HG03064 (cell line): ENCODE results near the gene TLR6.

Experiments
- ATAC-seq: cut with Tn5 transposase; IDR thresholded peaks from one replicate; pipeline ENCODE4 v1.9.1; 2021; ENCODE audit warnings: low read depth; ENCODE audit not compliant: unreplicated experiment

TLR6 gene

DNA sequence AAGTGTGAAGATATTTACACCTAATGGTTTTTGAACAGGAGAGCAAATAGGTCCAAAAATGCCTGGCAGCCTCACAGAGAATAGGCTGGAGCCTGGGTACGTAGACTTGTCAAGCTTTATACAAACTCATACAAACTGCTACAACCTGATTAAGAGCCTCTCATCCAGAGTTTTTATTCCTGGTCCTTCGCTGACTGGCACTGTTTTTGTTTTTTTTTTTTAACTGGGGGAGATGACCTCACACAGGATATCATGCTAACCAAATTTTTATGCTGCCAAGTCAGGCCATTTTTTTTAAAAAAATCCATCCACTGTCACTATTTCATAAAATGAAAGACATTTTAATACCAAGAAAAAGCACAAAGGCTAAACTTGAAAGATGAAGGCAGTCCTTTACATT lies 12.9 kb upstream of the TLR6 start:
- no peak for ATAC-seq

DNA sequence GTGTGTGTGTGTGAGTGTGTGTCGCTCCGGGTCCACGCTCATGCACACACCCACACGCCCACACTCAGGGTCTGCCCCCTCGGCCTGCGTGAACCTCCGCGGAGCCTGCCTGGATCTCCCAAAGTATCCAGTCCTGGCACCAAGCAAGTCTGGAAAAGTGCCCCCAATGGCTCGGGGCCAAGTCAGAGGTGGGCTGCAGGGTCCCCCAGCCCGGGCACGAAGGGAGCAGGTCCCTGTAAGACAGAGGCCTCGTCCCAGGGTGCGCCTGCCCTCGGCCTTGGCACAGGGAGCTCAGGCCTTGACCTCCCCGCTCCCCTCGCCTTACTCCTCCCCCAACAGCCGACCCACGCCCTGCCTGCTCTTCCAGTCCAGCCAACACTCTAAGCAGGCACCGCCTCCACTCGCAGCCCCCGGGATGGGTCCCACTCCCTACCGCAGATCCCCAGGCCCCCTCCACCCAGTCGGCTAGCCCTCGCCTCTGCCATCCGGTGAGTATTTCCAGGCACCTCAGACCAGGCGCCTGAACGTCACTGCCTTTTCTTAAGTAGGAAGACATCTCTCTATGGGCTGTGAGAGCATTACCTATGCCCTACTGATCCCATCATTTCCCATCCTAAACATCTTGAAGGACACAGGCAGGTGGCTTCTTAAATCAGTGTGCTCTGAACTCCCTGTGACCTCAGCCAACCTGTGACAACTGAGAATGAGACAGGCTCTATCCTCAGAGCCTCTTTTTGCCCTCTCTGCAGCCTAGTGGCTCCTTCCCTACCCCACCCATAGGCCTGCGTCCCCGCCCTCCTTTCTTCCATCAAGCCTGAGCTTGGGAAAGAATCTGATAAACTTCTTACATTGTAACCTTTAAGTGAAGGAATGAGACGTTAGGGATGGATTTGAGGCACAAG lies 11.7 kb upstream of the TLR6 start:
- ATAC-seq: peak; percentile 14

DNA sequence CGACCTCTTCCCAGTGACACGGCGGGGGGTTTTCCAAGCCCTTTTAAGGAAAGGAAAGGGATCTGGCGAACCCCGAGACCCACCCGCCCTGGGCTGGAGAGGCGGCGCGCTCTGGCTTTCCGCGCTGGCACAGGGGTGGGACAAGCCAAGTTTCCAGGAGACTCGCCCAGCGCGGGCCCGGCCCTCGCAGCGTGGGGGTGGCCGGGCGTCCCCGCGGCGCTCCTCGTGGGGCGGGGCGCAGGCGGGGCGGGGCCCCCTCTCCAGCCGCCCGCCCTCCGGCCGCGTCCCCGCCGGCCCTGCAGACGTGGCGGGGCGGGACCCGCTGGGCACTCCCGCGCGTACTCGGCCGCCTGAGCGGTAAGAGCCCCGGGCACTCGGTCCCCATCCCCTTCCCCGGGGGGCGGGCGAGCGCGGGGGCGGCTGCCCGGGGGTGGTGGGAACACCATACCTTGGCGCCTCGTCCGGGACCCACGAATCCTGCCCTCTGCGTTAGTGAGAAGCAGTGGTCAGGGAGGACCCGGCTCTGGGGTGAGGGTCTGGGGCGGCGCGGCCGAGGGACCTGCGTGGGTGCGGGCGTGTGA lies 11.0 kb upstream of the TLR6 start, which contains the start of gene FAM114A1:
Gene FAM114A1 (plus strand): TSS at position 329 of the 581 bp plus-strand sequence. CDS start 10,273 bp downstream, outside the sequence.
- peak; percentile 94 for ATAC-seq

DNA sequence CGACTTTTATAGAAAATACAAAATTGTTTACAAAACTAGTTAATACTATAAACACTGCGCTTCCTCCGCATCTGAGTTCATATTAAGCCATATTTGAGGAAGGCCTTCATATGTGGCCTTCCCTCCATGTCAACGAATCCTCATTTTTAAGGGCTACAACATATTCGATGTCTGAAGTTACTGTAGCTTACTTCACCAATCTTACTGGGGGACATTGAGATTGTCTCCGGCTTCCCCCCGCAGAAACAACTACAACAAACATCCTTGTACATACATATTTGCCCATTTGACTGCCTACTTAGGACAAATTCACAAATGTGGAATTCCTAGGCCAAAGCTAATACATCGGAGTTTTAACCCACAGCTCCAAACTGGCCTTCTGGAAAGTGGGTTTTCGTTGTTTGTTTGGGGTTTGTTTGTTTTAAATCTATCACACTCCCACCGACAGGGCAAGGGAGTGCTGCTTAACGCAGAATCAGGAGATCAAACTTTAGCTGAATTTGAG lies 10.4 kb upstream of the TLR6 start:
- peak; percentile 22 for ATAC-seq

DNA sequence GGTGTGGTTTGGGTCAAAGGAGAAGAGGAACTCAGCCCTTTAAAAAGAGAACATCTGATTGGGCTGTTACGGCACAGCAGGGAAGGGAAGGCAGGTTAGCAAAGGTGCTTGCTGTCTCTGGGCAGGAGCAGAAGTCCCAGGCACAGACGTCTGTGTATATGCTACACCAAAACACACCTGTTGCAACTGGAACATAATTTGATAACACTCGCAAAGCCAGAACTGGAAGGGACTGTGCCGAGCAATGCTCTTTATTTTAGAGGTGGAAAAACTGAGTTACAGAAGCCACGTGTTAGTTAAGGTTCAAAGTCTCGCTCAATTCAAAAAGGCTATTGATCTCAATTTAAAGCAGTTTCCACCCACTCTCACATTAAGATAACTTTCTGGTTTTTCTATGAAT lies 8.8 kb upstream of the TLR6 start:
- ATAC-seq: no peak

DNA sequence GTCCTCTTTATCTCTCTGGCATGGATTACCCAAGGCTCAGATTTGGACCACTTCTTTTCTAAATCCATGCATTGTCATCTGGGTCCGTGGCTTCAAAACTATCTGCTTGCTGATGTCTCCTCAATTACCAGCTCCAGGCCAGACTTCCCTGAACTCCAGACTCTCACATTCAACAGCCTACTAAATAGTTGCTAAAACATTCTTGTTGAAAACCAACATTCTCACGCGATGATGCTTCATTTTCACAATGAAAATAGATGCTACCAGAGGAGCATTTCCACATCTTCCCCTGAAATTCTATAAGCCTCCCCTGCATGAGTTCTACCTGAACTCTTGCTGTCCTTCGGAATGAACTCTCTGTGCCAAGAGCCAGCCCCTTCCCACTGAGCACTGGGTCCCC lies 5.2 kb upstream of the TLR6 start:
- no peak for ATAC-seq

DNA sequence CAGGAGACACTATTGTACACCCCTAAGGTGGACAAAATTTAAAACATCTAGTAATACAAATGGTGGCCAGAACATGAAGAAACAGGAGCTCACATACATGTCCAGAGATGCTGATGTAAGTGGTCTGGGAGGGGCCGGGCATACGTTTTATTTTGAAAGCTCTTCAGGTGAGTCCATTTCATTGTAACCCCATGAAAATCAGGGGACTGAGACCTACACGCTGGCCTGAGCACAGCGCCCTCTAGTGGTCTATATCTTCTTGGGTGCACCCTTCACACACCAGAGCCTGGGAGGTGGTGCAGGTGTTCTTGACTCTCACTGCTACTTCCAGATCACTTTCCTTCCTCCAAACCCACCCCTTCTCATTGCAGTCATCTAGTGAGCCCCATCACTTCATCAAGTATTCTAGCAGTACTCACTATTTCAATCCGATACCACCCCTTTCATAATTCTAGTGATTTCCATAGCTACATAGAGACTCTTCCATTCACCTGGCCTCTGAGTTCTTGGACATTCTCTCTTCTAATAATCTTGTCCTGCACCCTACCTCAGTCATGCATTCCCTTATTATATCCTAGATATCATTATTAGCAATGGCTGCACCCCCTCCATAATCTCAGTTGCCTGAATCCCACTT lies 4.3 kb upstream of the TLR6 start:
- no peak for ATAC-seq

DNA sequence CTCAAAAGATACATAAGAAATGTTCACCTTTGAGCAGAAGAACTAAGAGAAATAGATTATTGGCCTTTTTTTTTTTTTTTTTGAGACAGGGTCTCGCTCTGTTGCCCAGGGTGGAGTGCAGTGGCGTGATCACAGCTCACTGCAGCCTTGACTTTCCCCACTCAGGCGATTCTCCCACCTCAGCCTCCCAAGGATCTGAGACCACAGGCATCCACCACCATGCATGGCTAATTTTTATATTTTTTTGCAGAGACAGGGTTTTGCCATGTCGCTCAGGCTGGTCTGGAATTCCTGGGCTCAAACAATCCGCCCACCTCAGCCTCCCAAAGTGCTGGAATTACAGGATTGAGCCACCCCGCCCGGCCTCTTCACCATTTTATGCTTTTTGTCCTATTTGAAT lies 2.9 kb upstream of the TLR6 start:
- ATAC-seq: no peak

DNA sequence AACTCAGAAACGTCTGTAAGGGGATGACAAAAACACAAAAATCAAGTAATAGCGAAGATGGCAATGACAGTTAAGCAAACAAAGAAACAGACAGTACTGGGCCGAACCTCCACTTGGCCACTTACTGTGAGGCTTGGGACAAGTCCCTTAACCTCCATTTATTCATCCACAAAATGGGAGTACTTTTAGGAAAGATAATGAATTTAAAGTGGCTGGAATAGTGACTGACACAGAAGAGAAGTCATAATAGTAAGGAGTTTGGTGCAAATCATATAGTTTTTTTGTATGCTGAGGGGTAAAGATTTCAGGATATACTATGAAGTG lies 1.4 kb upstream of the TLR6 start:
- ATAC-seq: no peak

DNA sequence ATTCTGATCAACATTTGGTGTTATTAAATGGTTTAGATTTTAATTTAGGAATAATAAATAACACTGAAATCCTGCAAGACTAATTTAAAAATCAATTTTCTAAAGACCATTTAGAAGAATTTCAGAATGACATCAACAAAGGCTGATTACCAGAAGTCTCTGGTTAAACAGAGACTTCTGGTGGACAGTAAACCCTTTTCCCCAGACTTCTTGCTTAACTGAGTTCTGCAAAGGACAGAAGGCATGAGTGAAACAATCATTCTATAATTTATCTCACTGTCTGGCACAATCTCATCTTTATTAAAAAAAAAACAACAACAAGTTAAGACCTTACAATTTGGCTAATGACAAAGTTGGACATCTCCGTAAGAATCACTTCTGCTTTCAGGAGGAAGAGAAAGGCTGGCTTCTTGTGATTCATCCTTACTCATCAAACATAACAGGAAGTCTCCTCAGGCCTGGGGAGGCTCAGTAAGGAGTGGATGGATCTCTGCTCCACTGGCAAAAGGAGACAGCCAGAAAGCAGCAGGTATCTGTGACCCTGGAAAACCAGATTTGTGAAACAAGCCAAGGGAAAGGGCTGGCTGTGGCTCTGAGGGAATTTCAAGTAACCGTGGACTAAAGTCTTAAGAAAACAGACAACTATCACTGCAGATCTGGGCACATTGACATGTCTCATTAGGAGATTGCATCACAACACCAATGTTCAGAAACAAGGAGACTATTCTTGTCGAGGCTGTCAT lies 908 bp upstream of the TLR6 start:
- ATAC-seq: peak; percentile 56

DNA sequence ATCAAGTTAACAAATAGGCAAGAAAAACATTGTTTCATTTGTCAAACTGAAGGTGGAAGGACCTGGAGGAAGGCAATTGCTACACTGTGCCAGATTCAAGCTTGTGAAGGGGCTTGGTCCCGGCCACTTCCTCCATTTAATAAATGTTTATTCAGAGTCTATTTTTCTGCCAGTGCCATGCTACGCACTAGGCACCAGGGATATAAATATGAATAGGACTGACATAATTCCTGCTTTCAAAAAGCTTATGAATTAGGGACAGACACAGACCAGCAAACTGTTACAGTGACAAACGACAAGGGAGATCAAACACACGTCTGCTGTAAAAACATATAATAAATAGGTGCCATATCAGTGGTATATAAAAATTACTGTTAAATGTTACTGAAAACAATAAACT lies 571 bp downstream of the TLR6 start:
- no peak for ATAC-seq

DNA sequence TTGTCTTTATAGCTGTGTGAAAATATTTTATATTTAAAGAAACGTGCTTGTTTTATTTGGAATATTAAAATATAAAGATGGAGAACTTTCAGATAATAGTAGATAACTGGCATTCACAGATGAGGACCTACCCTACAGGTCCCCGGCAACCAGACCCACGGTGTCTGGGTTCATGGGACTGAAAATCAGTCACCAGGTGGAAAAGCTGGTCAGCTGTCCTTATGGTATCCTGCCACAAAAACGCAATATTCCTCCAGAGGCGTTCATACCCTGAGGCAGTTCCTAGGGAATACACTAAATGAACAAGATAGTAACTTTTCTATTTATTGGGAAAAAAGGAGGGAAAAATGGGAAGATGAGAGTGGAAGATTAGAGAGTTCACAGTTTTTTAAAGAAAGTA lies 1.2 kb downstream of the TLR6 start:
- ATAC-seq: no peak

DNA sequence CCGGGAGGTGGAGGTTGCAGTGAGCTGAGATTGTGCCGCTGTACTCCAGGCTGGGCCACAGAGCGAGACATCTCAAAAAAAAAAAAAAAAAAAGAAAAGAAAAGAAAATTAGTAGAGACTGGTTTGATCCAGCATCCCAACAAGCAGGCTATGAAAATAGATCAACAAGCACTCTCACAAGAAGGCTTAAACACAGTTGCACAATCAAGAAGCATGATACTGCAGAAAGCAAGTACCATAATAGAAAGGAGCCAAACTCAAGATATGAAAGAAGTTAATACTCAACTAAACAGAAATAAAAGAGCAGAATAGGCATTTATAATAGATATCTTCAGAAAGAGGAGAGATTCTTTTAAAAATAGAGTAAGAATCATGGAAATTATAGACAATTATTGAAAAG lies 10.6 kb downstream of the TLR6 start:
- no peak for ATAC-seq

DNA sequence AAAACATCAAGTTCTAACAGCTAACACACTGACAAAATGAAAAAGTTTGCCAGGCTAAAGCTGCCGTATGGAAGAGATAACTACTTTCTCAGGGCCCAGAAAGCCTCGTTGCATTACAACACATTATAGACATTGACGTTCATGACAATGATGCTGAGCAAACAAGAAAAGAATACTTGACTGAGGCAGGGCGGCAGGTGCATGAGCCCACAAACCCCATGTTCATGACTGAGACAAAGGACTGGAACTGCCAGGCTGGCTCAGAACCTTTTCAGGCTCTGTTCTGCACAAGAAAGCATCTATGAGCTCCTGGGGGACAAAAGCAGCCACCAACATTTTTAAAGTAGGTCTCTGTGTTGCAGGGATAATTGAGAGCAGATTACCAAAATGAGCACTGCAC lies 13.6 kb downstream of the TLR6 start:
- ATAC-seq: no peak

DNA sequence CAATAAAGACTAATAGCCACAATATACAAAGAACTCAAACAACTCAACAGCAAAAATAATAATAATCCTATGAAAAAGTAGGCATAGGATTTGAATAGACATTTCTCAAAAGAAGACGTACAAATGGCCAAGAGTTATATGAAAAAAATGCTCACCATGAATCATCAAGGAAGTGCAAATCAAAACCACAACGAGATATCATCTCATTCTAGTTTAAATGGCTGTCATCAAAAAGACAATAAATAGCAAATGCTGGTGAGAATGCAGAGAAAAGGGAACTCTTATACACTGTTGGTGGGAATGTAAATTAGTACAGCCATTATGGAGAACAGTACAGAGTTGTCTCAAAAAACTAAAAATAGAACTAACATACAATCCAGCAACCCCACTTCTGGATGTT lies 18.8 kb downstream of the TLR6 start:
- no peak for ATAC-seq

DNA sequence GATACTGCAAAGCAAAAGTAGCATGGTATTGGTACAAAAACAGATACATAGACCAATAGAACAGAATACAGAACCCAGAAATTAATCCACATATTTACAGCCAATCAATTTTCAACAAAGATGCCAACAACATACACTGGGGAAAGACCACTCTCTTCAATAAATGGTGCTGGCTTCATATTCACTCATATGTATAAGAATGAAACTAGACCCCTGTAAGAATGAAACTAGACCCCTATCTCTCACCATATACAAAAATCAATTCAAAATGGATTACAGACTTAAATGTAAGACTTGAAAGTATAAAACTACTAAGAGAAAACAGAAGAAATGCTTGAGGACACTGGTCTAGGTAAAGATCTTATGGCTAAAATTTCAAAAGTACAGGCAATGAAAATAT lies 19.3 kb downstream of the TLR6 start:
- ATAC-seq: no peak

DNA sequence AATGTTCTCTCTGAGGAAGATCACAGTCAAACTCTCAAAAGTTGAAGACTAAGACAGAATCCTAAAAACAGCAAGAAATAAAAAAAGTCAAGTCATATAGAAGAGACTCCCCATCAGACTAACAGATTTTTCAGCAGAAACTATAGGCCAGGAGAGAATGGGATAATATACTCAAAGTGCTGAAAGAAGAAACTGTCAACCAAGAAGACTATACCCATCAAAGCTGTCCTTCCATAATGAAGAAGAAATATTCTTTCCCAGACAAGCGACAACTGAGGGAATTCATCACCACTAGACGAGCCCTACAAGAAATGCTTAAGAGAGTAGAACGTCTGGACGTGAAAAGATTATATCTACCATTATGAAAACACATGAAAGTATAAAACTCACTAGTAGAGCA lies 22.0 kb downstream of the TLR6 start:
- no peak for ATAC-seq

DNA sequence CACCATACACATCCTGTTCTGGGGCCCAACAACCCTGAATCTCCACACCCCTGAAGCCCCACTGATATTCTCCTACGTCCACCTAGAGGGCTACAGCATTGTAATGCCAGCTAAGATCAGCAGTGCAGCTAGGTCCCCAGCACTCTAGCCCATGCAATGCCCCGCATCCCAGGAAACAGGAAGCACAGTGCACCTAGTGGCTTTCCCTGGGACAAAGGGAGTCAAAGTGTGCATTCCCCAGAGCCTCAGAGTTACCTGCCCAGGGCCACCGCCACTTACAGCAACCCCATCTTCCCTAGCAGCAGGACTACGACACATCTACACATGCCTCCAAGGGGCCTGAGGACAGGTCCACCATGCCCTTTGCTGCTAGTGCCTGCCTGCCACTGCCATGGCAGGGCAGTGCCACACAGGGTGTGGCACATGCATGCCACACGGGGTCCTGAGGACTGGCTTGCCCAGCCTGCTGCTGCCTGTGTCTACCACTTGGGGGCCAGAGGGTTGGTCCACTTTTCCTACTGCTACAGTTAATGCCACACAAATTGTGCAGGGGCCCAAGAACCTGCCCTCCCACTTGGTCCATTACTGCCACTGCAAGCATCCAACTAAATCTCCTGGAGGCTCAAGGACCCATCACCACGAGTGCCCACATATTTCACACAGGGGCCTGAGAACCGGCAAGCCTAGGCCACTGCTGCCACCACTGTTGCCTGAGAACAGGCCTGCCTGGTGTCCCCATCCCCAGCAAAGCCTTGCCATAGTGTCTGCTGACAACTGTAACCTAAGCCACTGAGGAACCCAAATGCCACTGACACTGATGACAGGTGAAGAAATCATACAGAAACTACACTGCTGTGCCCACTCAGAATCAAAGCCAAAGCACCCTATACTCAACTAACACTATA lies 23.7 kb downstream of the TLR6 start:
- no peak for ATAC-seq

DNA sequence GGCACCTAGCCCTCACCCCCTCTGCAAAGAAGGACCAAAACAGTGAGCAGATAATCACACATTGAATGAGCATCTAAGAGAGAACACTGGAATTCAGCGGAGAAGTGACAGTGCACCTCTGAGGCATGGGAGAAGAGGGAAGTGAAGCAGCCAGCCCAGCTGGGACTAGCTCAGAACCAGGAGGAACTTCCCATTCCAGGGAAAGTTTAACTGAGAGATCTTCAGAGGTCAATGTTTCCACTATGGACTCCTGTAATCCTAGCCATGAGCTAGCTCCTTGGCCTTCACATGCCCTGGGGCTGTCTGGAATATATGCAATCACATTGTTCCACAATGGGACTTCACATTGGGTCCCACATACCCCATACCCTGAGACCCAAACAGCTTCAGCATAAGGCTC lies 24.4 kb downstream of the TLR6 start:
- no peak for ATAC-seq

DNA sequence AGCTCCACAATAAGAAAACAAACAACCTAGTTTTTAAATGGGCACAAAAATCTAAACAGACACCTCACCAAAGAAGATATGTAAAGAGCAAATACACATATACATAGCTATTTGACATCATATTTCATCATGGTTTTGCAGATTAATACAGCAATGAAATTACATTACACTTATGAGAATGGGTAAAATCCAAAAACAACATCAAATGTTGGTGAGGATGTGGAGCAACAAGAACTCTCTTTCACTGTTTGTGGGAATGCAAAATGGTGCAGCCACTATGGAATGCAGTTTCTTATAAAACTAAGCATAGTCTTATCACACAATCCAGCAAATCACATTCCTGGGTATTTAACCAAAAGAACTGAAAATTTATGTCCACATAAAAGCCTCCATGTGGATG lies 25.0 kb downstream of the TLR6 start:
- no peak for ATAC-seq
